Karpas-422 (cell line): Measurements from ENCODE around the gene GP1BB. TPM values are rescaled to one million over a fixed set of nuclear protein-coding genes. Genes with fewer than 3 reads are reported as not detected.

Experiments used
- DNase-seq: peaks from one replicate; pipeline ENCODE4 v3.0.0-alpha.2; 2015
- H2AFZ ChIP-seq: fragments of 200-600 bp; sonication (generic); 2 replicates; pipeline ENCODE4 v1.6.1; 2014; ENCODE audit warnings: antibody characterized with exemption, low read length, mixed read lengths
- H3K27ac ChIP-seq: fragments of 200-600 bp; sonication (generic); 2 replicates; pipeline ENCODE4 v1.5.1; 2014; ENCODE audit warnings: mild to moderate bottlenecking, low read length, moderate library complexity
- H3K27me3 ChIP-seq: fragments of 200-600 bp; sonication (generic); 2 replicates; pipeline ENCODE4 v1.6.1; 2014; ENCODE audit warnings: low read length, mixed read lengths
- H3K36me3 ChIP-seq: fragments of 200-600 bp; sonication (generic); 2 replicates; pipeline ENCODE4 v1.6.1; 2014; ENCODE audit warnings: low read length, mixed read lengths; ENCODE audit not compliant: insufficient read depth
- H3K4me1 ChIP-seq: fragments of 200-600 bp; sonication (generic); 2 replicates; pipeline ENCODE4 v1.6.1; 2014; ENCODE audit warnings: mild to moderate bottlenecking, low read length, mixed read lengths
- H3K4me2 ChIP-seq: fragments of 200-600 bp; sonication (generic); 2 replicates; pipeline ENCODE4 v1.6.1; 2014; ENCODE audit warnings: low read length, low read depth, mild to moderate bottlenecking; ENCODE audit not compliant: poor library complexity, severe bottlenecking
- H3K4me3 ChIP-seq: fragments of 200-600 bp; sonication (generic); 2 replicates; pipeline ENCODE4 v1.5.1; 2014; ENCODE audit warnings: mild to moderate bottlenecking, antibody characterized with exemption, low read length, mixed read lengths
- H3K79me2 ChIP-seq: fragments of 200-600 bp; sonication (generic); 2 replicates; pipeline ENCODE4 v1.6.1; 2014; ENCODE audit warnings: mild to moderate bottlenecking, low read length, mixed read lengths
- H3K9ac ChIP-seq: fragments of 200-600 bp; sonication (generic); 2 replicates; pipeline ENCODE4 v1.6.0; 2014; ENCODE audit warnings: low read length
- H3K9me2 ChIP-seq: fragments of 200-600 bp; sonication (generic), shearing (Covaris generic); replicated peaks from 2 replicates; pipeline ENCODE4 v1.6.0; 2014; ENCODE audit warnings: mild to moderate bottlenecking, low read length, moderate library complexity; ENCODE audit not compliant: insufficient read depth
- H3K9me3 ChIP-seq: fragments of 300-700, 200-600 bp; sonication (generic); 2 replicates; pipeline ENCODE4 v1.6.1; 2014; ENCODE audit warnings: low read length, mixed read lengths
- H4K20me1 ChIP-seq: fragments of 200-600 bp; sonication (generic); 2 replicates; pipeline ENCODE4 v1.6.1; 2014; ENCODE audit warnings: mild to moderate bottlenecking, antibody characterized with exemption, low read length, low read depth; ENCODE audit not compliant: insufficient read depth
- total RNA-seq: library from RNA; depleted of rRNA; stranded (reverse); fragments of >200 nt; shearing (Covaris generic); gene quantifications from 2 replicates; pipeline ENCODE4 v1.2.3, GENCODE V29; 2014; ENCODE audit warnings: low replicate concordance

GP1BB gene
- total RNA-seq, 1 experiment from 2014 or later = not detected

DNA sequence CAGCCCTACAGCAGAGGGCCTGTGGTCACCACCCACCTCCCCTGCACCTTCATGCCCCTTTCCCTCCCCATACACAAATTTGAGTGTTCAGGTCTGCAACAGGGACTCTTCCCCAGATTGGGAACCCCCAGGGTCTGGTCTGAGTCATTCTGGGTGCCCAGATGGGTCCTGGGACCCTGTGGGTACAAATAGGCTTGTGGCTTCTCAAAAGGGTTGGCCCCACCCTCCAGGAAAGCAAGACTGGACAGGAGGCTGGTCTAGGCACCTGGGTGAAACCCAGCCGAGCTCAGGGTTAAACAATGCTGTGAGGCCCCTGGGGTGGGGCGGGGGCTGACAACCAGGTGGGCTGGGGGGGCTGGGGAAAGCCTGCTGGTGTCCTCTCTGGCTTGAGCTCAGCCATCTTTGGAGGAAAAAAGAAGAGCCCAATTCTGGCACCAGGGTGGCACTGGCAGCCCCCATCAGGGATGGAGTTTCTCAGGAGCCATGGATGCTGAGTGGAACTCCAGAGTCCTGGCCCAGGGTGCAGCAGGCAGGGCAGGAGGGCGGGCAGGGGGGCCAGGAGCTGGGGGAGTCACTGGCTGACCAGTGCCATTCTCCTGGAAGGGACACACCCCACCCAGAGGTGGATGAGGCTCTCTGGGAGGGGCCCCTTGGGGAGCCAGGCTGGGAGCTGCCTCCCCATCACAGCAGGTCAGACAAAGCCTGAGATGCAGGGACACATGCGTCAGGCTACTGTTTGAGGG is 8.0 kb upstream of the GP1BB start:
- Histone ChIP-seq H3K79me2 (no peaks in the 10 kb centered on the region), H3K9me3 (no peaks in the 10 kb centered on the region), H3K9ac (no peak overlapping the region), H2AFZ (no peak overlapping the region), H3K4me3 (no peak overlapping the region), H3K27me3 (no peaks in the 10 kb centered on the region), H3K27ac (no peak overlapping the region), H3K36me3 (no peaks in the 10 kb centered on the region), H3K4me2 (no peak overlapping the region), H3K4me1 (peaks cover 3% of the 10 kb centered on the region; the same call in 1 of the 2 replicates), H4K20me1 (no peaks in the 10 kb centered on the region), H3K9me2 (no peaks in the 10 kb centered on the region)
- DNase-seq = no peak

GRCh38 chr22:19716041-19716828 is 7.1 kb upstream of the GP1BB start:
- Histone ChIP-seq H3K9ac (no peak overlapping the region), H3K27ac (no peak overlapping the region), H3K4me1 (peaks cover 3% of the 10 kb centered on the region; the same call in 1 of the 2 replicates), H3K36me3 (no peaks in the 10 kb centered on the region), H3K79me2 (no peaks in the 10 kb centered on the region), H2AFZ (no peak overlapping the region), H3K4me3 (no peak overlapping the region), H3K9me2 (no peaks in the 10 kb centered on the region), H3K27me3 (no peaks in the 10 kb centered on the region), H3K9me3 (no peaks in the 10 kb centered on the region), H3K4me2 (no peak overlapping the region), H4K20me1 (no peaks in the 10 kb centered on the region)
- DNase-seq = no peak

DNA sequence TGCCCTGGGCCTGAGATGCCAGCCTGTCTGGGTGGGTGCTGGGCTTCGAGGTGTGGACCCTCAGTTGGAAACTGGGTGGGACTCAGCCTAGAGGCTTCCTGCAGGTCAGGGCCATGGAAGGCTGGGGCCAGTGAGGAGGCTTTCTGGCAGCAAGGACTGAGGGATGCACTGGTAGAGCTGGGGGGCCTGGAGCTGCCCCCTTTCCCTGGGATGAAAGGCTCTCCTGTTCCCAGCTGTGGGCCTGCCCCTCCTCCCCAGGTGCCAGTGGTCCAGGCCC is 6.6 kb upstream of the GP1BB start:
- Histone ChIP-seq H3K4me3 (no peak overlapping the region), H3K4me1 (peaks cover 3% of the 10 kb centered on the region; the same call in 1 of the 2 replicates), H3K9me2 (no peaks in the 10 kb centered on the region), H3K9me3 (no peaks in the 10 kb centered on the region), H3K9ac (no peak overlapping the region), H4K20me1 (no peaks in the 10 kb centered on the region), H3K27me3 (no peaks in the 10 kb centered on the region), H3K4me2 (no peak overlapping the region), H3K36me3 (no peaks in the 10 kb centered on the region), H3K27ac (no peak overlapping the region), H2AFZ (no peak overlapping the region), H3K79me2 (no peaks in the 10 kb centered on the region)
- DNase-seq = no peak

- Histone ChIP-seq H3K4me3 (no peak overlapping the region), H3K79me2 (no peaks in the 10 kb centered on the region), H3K4me2 (no peak overlapping the region), H4K20me1 (no peaks in the 10 kb centered on the region), H3K9me2 (no peaks in the 10 kb centered on the region), H3K9ac (no peak overlapping the region), H3K27me3 (no peaks in the 10 kb centered on the region), H3K36me3 (no peaks in the 10 kb centered on the region), H3K27ac (no peak overlapping the region), H3K9me3 (no peaks in the 10 kb centered on the region), H3K4me1 (peaks cover 3% of the 10 kb centered on the region; the same call in 1 of the 2 replicates), H2AFZ (no peak overlapping the region)
- no peak for DNase-seq
Observed at GRCh38 chr22:19717181-19717580, 6.2 kb upstream of the GP1BB start.

- Histone ChIP-seq H3K4me3 (peak overlapping the region; percentile 49; the same call in 1 of the 2 replicates), H3K27me3 (no peaks in the 10 kb centered on the region), H3K9ac (peak overlapping the region; percentile 43; the same call in 1 of the 2 replicates), H3K79me2 (no peaks in the 10 kb centered on the region), H3K9me2 (no peaks in the 10 kb centered on the region), H3K4me1 (peaks cover 3% of the 10 kb centered on the region; the same call in 1 of the 2 replicates), H3K9me3 (no peaks in the 10 kb centered on the region), H3K27ac (no peak overlapping the region), H3K36me3 (no peaks in the 10 kb centered on the region), H3K4me2 (peak overlapping the region; percentile 51), H2AFZ (no peak overlapping the region), H4K20me1 (no peaks in the 10 kb centered on the region)
- peak; percentile 87 for DNase-seq
Observed at GRCh38 chr22:19717691-19718455, 5.5 kb upstream of the GP1BB start.

DNA sequence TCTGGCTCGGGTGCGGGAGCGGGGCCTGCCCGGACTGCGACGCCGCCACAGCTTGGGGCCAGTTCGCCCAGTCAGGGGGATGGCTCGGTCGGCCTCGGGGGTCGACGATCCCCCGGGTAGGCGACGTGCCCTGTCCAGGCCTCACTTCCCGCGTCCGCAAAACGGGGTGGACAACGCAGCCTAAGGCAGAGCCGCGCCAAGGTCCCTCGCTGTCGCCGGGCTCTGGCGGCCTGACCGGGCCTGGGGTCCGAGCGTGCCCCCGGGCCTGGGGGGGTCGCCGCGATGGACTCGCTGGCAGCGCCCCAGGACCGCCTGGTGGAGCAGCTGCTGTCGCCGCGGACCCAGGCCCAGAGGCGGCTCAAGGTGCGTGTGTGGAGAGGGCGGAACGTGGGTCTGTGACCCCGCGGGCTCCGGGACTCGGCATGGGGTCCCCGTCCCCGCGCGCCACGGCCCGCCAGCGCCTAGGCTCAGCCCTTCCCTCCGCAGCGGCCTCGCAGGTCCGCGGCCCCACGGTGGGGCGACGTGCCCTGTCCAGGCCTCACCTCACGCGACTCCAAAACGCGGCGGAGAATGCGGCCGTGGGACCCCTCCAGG is 4.8 kb upstream of the GP1BB start:
- H3K27me3 ChIP-seq = no peaks in the 10 kb centered on the region

GRCh38 chr22:19719050-19719482 is 4.3 kb upstream of the GP1BB start:
- H3K79me2 ChIP-seq = no peaks in the 10 kb centered on the region
- no peak overlapping the region for H3K4me3 ChIP-seq
- no peaks in the 10 kb centered on the region for H3K27me3 ChIP-seq
- H3K9ac ChIP-seq = no peak overlapping the region
- H4K20me1 ChIP-seq = no peaks in the 10 kb centered on the region
- no peaks in the 10 kb centered on the region for H3K9me3 ChIP-seq
- no peaks in the 10 kb centered on the region for H3K9me2 ChIP-seq
- H3K4me1 ChIP-seq = peaks cover 3% of the 10 kb centered on the region; the same call in 1 of the 2 replicates
- H2AFZ ChIP-seq = no peak overlapping the region
- H3K4me2 ChIP-seq = no peak overlapping the region
- no peaks in the 10 kb centered on the region for H3K36me3 ChIP-seq
- no peak for DNase-seq
- no peak overlapping the region for H3K27ac ChIP-seq

More for the DNA sequence above, 4.8 kb upstream of the GP1BB start:
- Histone ChIP-seq H3K9me3 (no peaks in the 10 kb centered on the region), H3K27ac (no peak overlapping the region), H3K79me2 (no peaks in the 10 kb centered on the region), H3K4me1 (peaks cover 3% of the 10 kb centered on the region; the same call in 1 of the 2 replicates), H3K4me3 (peak overlapping the region; percentile 49; the same call in 1 of the 2 replicates), H3K9ac (no peak overlapping the region; the same call in 1 of the 2 replicates), H3K4me2 (peak overlapping the region; percentile 51), H4K20me1 (no peaks in the 10 kb centered on the region), H3K36me3 (no peaks in the 10 kb centered on the region), H2AFZ (no peak overlapping the region), H3K9me2 (no peaks in the 10 kb centered on the region)
- DNase-seq = no peak
